ENCODE results near the gene DHRS12. TPM values are rescaled to one million over a fixed set of nuclear protein-coding genes. Genes with fewer than 3 reads are reported as not detected.

Gene DHRS12
- total RNA-seq, 1 donor from 2014 or later, result 12.5 TPM

GRCh38 chr13:51781246-51782022 lies 22.5 kb downstream of the DHRS12 start:
- Histone ChIP-seq H3K36me3 (no peaks in the 10 kb centered on the region), H3K27me3 (no peaks in the 10 kb centered on the region), H3K9me3 (no peaks in the 10 kb centered on the region), H3K4me3 (no peak overlapping the region), H3K4me1 (peaks cover 9% of the 10 kb centered on the region), H3K27ac (no peak overlapping the region)
- TF ChIP-seq CTCF (IDR thresholded peaks at IDR 0.05), result no peak
- no peak for TF ChIP-seq POLR2AphosphoS5 (IDR thresholded peaks at IDR 0.05; ENCODE audit: insufficient read depth in 1 of 2, low read depth in 1 of 2)
- no peak for TF ChIP-seq POLR2A (IDR thresholded peaks at IDR 0.05)
- DNase-seq (ENCODE audit: extremely low spot score in 2 of 2), result no peak
- intact Hi-C loops (cut with DNase I), result no loop called here

- intact Hi-C loops (cut with DNase I), result no loop called here
- H3K4me1 ChIP-seq, result no peaks in the 10 kb centered on the region
- H3K27me3 ChIP-seq, result no peaks in the 10 kb centered on the region
- no peak overlapping the region for H3K27ac ChIP-seq
- no peaks in the 10 kb centered on the region for H3K9me3 ChIP-seq
- H3K36me3 ChIP-seq, result no peaks in the 10 kb centered on the region
- DNase-seq (ENCODE audit: extremely low spot score in 2 of 2), result no peak
- TF ChIP-seq POLR2A (IDR thresholded peaks at IDR 0.05) (no peak), POLR2AphosphoS5 (IDR thresholded peaks at IDR 0.05; ENCODE audit: insufficient read depth in 1 of 2, low read depth in 1 of 2) (no peak), CTCF (IDR thresholded peaks at IDR 0.05) (no peak)
- H3K4me3 ChIP-seq, result no peak overlapping the region
These were observed 23.9 kb downstream of the DHRS12 start for GRCh38 chr13:51780099-51780498.

GRCh38 chr13:51778392-51778791 lies 25.6 kb downstream of the DHRS12 start:
- Histone ChIP-seq H3K4me3 (no peak overlapping the region), H3K9me3 (no peaks in the 10 kb centered on the region), H3K27ac (no peak overlapping the region), H3K36me3 (no peaks in the 10 kb centered on the region), H3K27me3 (no peaks in the 10 kb centered on the region), H3K4me1 (no peaks in the 10 kb centered on the region)
- no peak for DNase-seq (ENCODE audit: extremely low spot score in 2 of 2)
- TF ChIP-seq POLR2A (IDR thresholded peaks at IDR 0.05), result no peak
- no peak for TF ChIP-seq POLR2AphosphoS5 (IDR thresholded peaks at IDR 0.05; ENCODE audit: insufficient read depth in 1 of 2, low read depth in 1 of 2)
- intact Hi-C loops (cut with DNase I), result no loop called here

GRCh38 chr13:51777921-51778320 lies 26.0 kb downstream of the DHRS12 start:
- no peak overlapping the region for H3K27ac ChIP-seq
- intact Hi-C loops (cut with DNase I), result no loop called here

GRCh38 chr13:51776179-51776578 lies 27.8 kb downstream of the DHRS12 start:
- intact Hi-C loops (cut with DNase I), result no loop called here
- Histone ChIP-seq H3K4me3 (no peak overlapping the region), H3K9me3 (no peaks in the 10 kb centered on the region), H3K27me3 (no peaks in the 10 kb centered on the region), H3K27ac (no peak overlapping the region), H3K4me1 (peaks cover 3% of the 10 kb centered on the region), H3K36me3 (no peaks in the 10 kb centered on the region)
- TF ChIP-seq CTCF (IDR thresholded peaks at IDR 0.05) (no peak), POLR2A (IDR thresholded peaks at IDR 0.05) (no peak), POLR2AphosphoS5 (IDR thresholded peaks at IDR 0.05; ENCODE audit: insufficient read depth in 1 of 2, low read depth in 1 of 2) (no peak)
- no peak for DNase-seq (ENCODE audit: extremely low spot score in 2 of 2)

More at GRCh38 chr13:51777921-51778320, 26.0 kb downstream of the DHRS12 start:
- no peak for DNase-seq (ENCODE audit: extremely low spot score in 2 of 2)
- no peaks in the 10 kb centered on the region for H3K4me1 ChIP-seq
- no peaks in the 10 kb centered on the region for H3K9me3 ChIP-seq
- TF ChIP-seq POLR2A (IDR thresholded peaks at IDR 0.05), result no peak
- TF ChIP-seq POLR2AphosphoS5 (IDR thresholded peaks at IDR 0.05; ENCODE audit: insufficient read depth in 1 of 2, low read depth in 1 of 2), result no peak
- TF ChIP-seq CTCF (IDR thresholded peaks at IDR 0.05), result no peak
- no peaks in the 10 kb centered on the region for H3K36me3 ChIP-seq
- H3K27me3 ChIP-seq, result no peaks in the 10 kb centered on the region
- H3K4me3 ChIP-seq, result no peak overlapping the region

Data from vagina (tissue), 2 donors.